IMR-90 (cell line): ENCODE measurements around the gene PTPRN2. TPM values are rescaled to one million over a fixed set of nuclear protein-coding genes. Genes with fewer than 3 reads are reported as not detected.

Experiments used
- ATAC-seq: fragments of 200-7000 bp; cut with Tn5 transposase; 2 replicates; pipeline ENCODE4 v1.9.1; 2020; ENCODE audit warnings: low read depth, mild to moderate bottlenecking, moderate library complexity
- BruUV-seq: library from RNA; stranded (reverse); fragments of 400-500 nt; replicated peaks from 2 replicates; lab custom pipeline; 2021; lab: Mats Ljungman, UMichigan
- CTCF ChIA-PET: fragments of 300-600 bp; formaldehyde crosslinking; extraction: SDS; loops from one replicate; lab custom pipeline; 2021; ENCODE audit warnings: antibody characterized with exemption; lab: Yijun Ruan, JAX
- POLR2A ChIA-PET: fragments of 300-600 bp; sonication (Branson Sonifier 250); formaldehyde crosslinking; loops from one replicate; lab custom pipeline; 2022; ENCODE audit warnings: antibody characterized with exemption; ENCODE audit not compliant: unreplicated experiment; lab: Charles Lee
- DNase-seq: peaks from one replicate; pipeline ENCODE4 v3.0.0; 2013
- H2AFZ ChIP-seq: replicated peaks from 2 replicates; pipeline ENCODE3; 2013; ENCODE audit warnings: low read length, mild to moderate bottlenecking; ENCODE audit not compliant: poor library complexity
- H2AK5ac ChIP-seq: 2 replicates; pipeline ENCODE4 v1.6.1; 2013; ENCODE audit warnings: low read depth, low read length, inconsistent platforms
- H2AK9ac ChIP-seq: replicated peaks from 2 replicates; pipeline ENCODE3; 2013; ENCODE audit warnings: mild to moderate bottlenecking, low read depth, low read length, moderate library complexity; ENCODE audit not compliant: poor library complexity
- H2BK120ac ChIP-seq: 2 replicates; pipeline ENCODE4 v1.6.1; 2013; ENCODE audit warnings: low read depth, low read length, inconsistent platforms
- H2BK15ac ChIP-seq: 3 replicates; pipeline ENCODE4 v1.6.1; 2013; ENCODE audit warnings: low read depth, low read length, inconsistent platforms
- H2BK20ac ChIP-seq: 2 replicates; pipeline ENCODE4 v1.6.1; 2013; ENCODE audit warnings: low read depth, mild to moderate bottlenecking, inconsistent platforms, low read length, moderate library complexity
- H2BK5ac ChIP-seq: 2 replicates; pipeline ENCODE4 v1.6.1; 2013; ENCODE audit warnings: mild to moderate bottlenecking, low read depth, low read length, inconsistent platforms; ENCODE audit not compliant: poor library complexity, severe bottlenecking
- H3K14ac ChIP-seq: replicated peaks from 2 replicates; pipeline ENCODE4 v1.6.1; 2013; ENCODE audit warnings: low read depth, low read length, inconsistent platforms
- H3K18ac ChIP-seq: 2 replicates; pipeline ENCODE4 v1.6.1; 2013; ENCODE audit warnings: low read depth, low read length, control low read depth
- H3K23ac ChIP-seq: 2 replicates; pipeline ENCODE4 v1.6.1; 2013; ENCODE audit warnings: low read depth, low read length, inconsistent platforms
- H3K27ac ChIP-seq: 2 replicates; pipeline ENCODE4 v1.5.1; 2013; ENCODE audit warnings: mild to moderate bottlenecking, control low read depth, low read length; ENCODE audit not compliant: insufficient read depth
- H3K27me3 ChIP-seq: 2 replicates; pipeline ENCODE4 v1.6.1; 2013; ENCODE audit warnings: low read length; ENCODE audit not compliant: control insufficient read depth, insufficient read depth
- H3K36me3 ChIP-seq: 2 replicates; pipeline ENCODE4 v1.6.1; 2013; ENCODE audit warnings: low read length, mixed read lengths; ENCODE audit not compliant: control insufficient read depth, insufficient read depth
- H3K4ac ChIP-seq: 2 replicates; pipeline ENCODE4 v1.6.1; 2013; ENCODE audit warnings: low read depth, low read length, inconsistent platforms
- H3K4me1 ChIP-seq: 2 replicates; pipeline ENCODE4 v1.6.1; 2013; ENCODE audit warnings: low read length, mixed read lengths; ENCODE audit not compliant: control insufficient read depth, insufficient read depth
- H3K4me2 ChIP-seq: 2 replicates; pipeline ENCODE4 v1.6.1; 2013; ENCODE audit warnings: low read depth, mild to moderate bottlenecking, control low read depth, low read length, moderate library complexity
- H3K4me3 ChIP-seq: 2 replicates; pipeline ENCODE4 v1.5.1; 2013; ENCODE audit warnings: low read depth, mild to moderate bottlenecking, control low read depth, low read length, moderate library complexity; ENCODE audit not compliant: insufficient read depth
- H3K56ac ChIP-seq: 2 replicates; pipeline ENCODE4 v1.6.1; 2013; ENCODE audit warnings: low read length, inconsistent platforms; ENCODE audit not compliant: insufficient read depth; ENCODE audit errors: extremely low read depth
- H3K79me1 ChIP-seq, 2 experiments: 2 replicates each; pipeline ENCODE4 v1.6.1; 2013; ENCODE audit warnings: low read length in 2 of 2, inconsistent platforms in 1 of 2, low read depth in 1 of 2
- H3K9ac ChIP-seq: 2 replicates; pipeline ENCODE4 v1.6.1; 2013; ENCODE audit warnings: low read depth, low read length, control low read depth
- H3K9me1 ChIP-seq: 2 replicates; pipeline ENCODE4 v1.6.1; 2013; ENCODE audit warnings: low read length, inconsistent platforms; ENCODE audit not compliant: insufficient read depth
- H3K9me3 ChIP-seq: 2 replicates; pipeline ENCODE4 v1.6.1; 2013; ENCODE audit warnings: low read length; ENCODE audit not compliant: control insufficient read depth, insufficient read depth
- H4K20me1 ChIP-seq: 2 replicates; pipeline ENCODE4 v1.6.1; 2013; ENCODE audit warnings: low read length, inconsistent platforms; ENCODE audit not compliant: insufficient read depth
- H4K5ac ChIP-seq: 2 replicates; pipeline ENCODE4 v1.6.1; 2013; ENCODE audit warnings: mild to moderate bottlenecking, low read depth, low read length, control low read depth
- H4K8ac ChIP-seq, 2 experiments: 2 replicates each; pipeline ENCODE4 v1.6.1; 2013; ENCODE audit warnings: low read depth in 2 of 2, low read length in 2 of 2, control low read depth in 1 of 2, inconsistent platforms in 1 of 2
- H4K91ac ChIP-seq: 2 replicates; pipeline ENCODE4 v1.6.1; 2013; ENCODE audit warnings: low read depth, low read length, inconsistent platforms; ENCODE audit not compliant: insufficient read depth
- BHLHE40 ChIP-seq: fragments of 150-350 bp; IDR thresholded peaks from 2 replicates; pipeline ENCODE4 v1.6.1; 2016; ENCODE audit warnings: mild to moderate bottlenecking, low read depth, low read length
- CHD1 ChIP-seq: IDR thresholded peaks from 2 replicates; pipeline ENCODE4 v1.6.1; 2012; ENCODE audit warnings: low read depth, low read length, improper control_type of control experiment
- SMC3 ChIP-seq: fragments of 150-350 bp; IDR thresholded peaks from 2 replicates; pipeline ENCODE4 v1.6.1; 2016; ENCODE audit warnings: low read depth, mild to moderate bottlenecking, antibody characterized with exemption, low read length, moderate library complexity
- WGBS, 2 experiments: methylation state at CpG; one replicate each; pipeline versions ENCODE4 v1.1.5 to v1.1.7; 2013; ENCODE audit warnings: missing lambda C conversion rate in 2 of 2; ENCODE audit not compliant: insufficient read length in 1 of 2; ENCODE audit errors: extremely low coverage in 2 of 2; 5-methylcytosine and 5-hydroxymethylcytosine counted together
- dilution Hi-C: fragments of 300-500 bp; cut with HindIII; formaldehyde crosslinking; loops from one replicate; pipeline ENCODE4 v1.14.3; 2018; ENCODE audit warnings: low sequenced_read_pairs; ENCODE audit not compliant: unreplicated experiment
- in situ Hi-C: fragments of 300-500 bp; cut with MboI; formaldehyde crosslinking; loops from 3 replicates; pipeline ENCODE4 v1.14.3; 2019; ENCODE audit warnings: low sequenced_read_pairs, inconsistent platforms, mixed read lengths
- intact Hi-C: fragments of 100-400 bp; cut with micrococcal nuclease; formaldehyde crosslinking; loops from 2 replicates; pipeline ENCODE4 v1.10.0; 2022
- polyA plus RNA-seq, 3 experiments: library from polyadenylated mRNA; depleted of rRNA; stranded (reverse); fragments of >200 nt; gene quantifications; 2 replicates each; pipeline ENCODE4 v1.2.3, GENCODE V29; 2012; ENCODE audit warnings: low replicate concordance in 1 of 3
- total RNA-seq: library from RNA; depleted of rRNA; stranded (reverse); fragments of >200 nt; gene quantifications from 2 replicates; pipeline ENCODE4 v1.2.3, GENCODE V29; 2012

Gene PTPRN2
- total and polyA plus RNA-seq, 2 of the 4 experiments (the other 2 are of a cell fraction), result 0.03 TPM; not detected in 1

GRCh38 chr7:157676456-157677255 is 911.0 kb downstream of the PTPRN2 start:
- 47% methylated on average over 4 of the region's 19 CpGs; no CpG with 5 or more reads in 1 of the 2 experiments for WGBS, 2 experiments
- H3K4me1 ChIP-seq, result no peaks in the 10 kb centered on the region
- no peak overlapping the region for H2BK120ac ChIP-seq
- H4K91ac ChIP-seq, result no peak overlapping the region
- CTCF ChIA-PET, result no interaction called here
- DNase-seq, result no peak
- H3K27ac ChIP-seq, result no peak overlapping the region
- no peaks in the 10 kb centered on the region for H3K27me3 ChIP-seq
- in situ Hi-C loops, result no loop called here
- no peak overlapping the region for H3K56ac ChIP-seq
- no peak overlapping the region for H3K18ac ChIP-seq
- no peak overlapping the region for H2BK5ac ChIP-seq
- H3K4ac ChIP-seq, result no peak overlapping the region
- no peak overlapping the region for H3K4me3 ChIP-seq
- H3K36me3 ChIP-seq, result no peaks in the 10 kb centered on the region
- H3K9ac ChIP-seq, result no peak overlapping the region
- no peak overlapping the region for H2BK15ac ChIP-seq
- H2AK5ac ChIP-seq, result no peak overlapping the region
- no peak for ATAC-seq
- intact Hi-C loops, result no loop called here
- H3K9me3 ChIP-seq, result peaks cover 28% of the 10 kb centered on the region
- no peak overlapping the region for H2AK9ac ChIP-seq
- no peaks in the 10 kb centered on the region for H3K79me1 ChIP-seq
- no peak overlapping the region for H3K23ac ChIP-seq
- H4K5ac ChIP-seq, result no peak overlapping the region
- H2BK20ac ChIP-seq, result no peak overlapping the region
- H3K14ac ChIP-seq, result no peak overlapping the region
- POLR2A ChIA-PET, result no interaction called here
- TF ChIP-seq SMC3, result no peak
- no peak for TF ChIP-seq BHLHE40
- no peak for TF ChIP-seq CHD1
- H2AFZ ChIP-seq, result no peak overlapping the region
- dilution Hi-C loops, result no loop called here
- no peaks in the 10 kb centered on the region for H3K9me1 ChIP-seq
- no peak overlapping the region for H4K8ac ChIP-seq
- no peaks in the 10 kb centered on the region for H4K20me1 ChIP-seq
- no TSS peak for BruUV-seq
- no peak overlapping the region for H3K4me2 ChIP-seq
